ENCODE results near the gene DMWD.

Gene DMWD

GRCh38 chr19:45733160-45733810, 59.4 kb downstream of the DMWD start, which contains the start of gene MEIOSIN:
TSS of gene MEIOSIN (plus strand) at chr19:45733439. CDS start at chr19:45735377, 1,938 bp downstream.
- DNase-seq: no peak
